ENCODE measurements around the gene TMEM135. TPM values are rescaled to one million over a fixed set of nuclear protein-coding genes. Genes with fewer than 3 reads are reported as not detected.

TMEM135 gene
- total RNA-seq, 2 experiments from 2014 or later = 25.5 to 26.0 TPM

DNA sequence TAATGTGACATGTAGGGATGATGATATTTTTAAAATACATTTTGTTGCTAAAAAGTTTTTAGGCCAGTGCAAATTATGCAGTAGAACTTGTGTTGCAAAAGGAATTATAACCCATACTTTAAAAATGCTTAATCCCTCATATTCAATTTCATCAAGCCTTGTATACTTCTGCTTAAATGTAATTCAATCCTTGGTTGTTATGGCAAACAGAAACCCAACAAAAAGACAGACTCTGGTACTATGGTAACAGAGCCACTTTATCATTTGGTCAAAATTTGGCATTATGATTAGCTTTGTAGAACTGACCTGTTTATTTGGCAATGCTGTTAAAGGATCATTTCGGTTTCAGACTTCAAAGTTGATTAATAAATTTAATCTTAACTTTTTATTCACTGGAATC is 284.8 kb downstream of the TMEM135 start:
- Mint-ChIP-seq H3K4me1 (no peaks in the 10 kb centered on the region), H3K27me3 (no peaks in the 10 kb centered on the region), H3K27ac (no peak overlapping the region), H3K9me3 (ENCODE audit: low read depth) (no peaks in the 10 kb centered on the region), H3K36me3 (ENCODE audit: low read depth) (peaks cover 21% of the 10 kb centered on the region), H3K4me3 (no peak overlapping the region)
- intact Hi-C loops (cut with DNase I, micrococcal nuclease) = no loop called here
- POLR2A ChIA-PET = no interaction called here
- CTCF ChIA-PET = interaction anchor here (0.9 kb wide), 1 partner anchor 195 kb away, joined by 3 read pairs; no protein-coding TSS in a partner anchor
- ATAC-seq = no peak
- DNase-seq = no peak

DNA sequence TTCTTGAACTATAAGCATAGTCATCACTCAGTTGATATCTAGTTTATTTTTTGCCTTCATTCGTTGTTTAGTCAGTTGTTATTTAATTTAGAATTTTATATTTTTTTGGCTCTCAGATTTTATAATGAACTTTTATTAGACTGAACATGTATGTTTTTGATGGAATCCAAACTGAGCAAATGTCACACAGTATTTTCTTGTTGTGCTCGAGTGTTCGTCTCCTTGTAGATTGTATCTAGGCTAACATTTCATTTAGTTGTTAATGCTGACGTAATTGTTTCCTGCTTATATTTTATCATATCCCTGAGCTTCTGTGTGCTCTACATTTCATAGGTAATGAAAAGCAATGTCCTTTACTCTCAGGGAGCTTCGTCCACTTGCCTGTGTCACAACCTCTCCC is 286.2 kb downstream of the TMEM135 start:
- ATAC-seq (no peak), DNase-seq (no peak)
- Mint-ChIP-seq H3K4me3 (no peak overlapping the region), H3K27me3 (no peaks in the 10 kb centered on the region), H3K4me1 (no peaks in the 10 kb centered on the region), H3K36me3 (ENCODE audit: low read depth) (peaks cover 18% of the 10 kb centered on the region), H3K27ac (no peak overlapping the region), H3K9me3 (ENCODE audit: low read depth) (no peaks in the 10 kb centered on the region)
- ChIA-PET CTCF (interaction anchor here (0.6 kb wide), 1 partner anchor 85 kb away, joined by 3 read pairs; no protein-coding TSS in a partner anchor), POLR2A (no interaction called here)
- intact Hi-C loops (cut with DNase I, micrococcal nuclease) = no loop called here

DNA sequence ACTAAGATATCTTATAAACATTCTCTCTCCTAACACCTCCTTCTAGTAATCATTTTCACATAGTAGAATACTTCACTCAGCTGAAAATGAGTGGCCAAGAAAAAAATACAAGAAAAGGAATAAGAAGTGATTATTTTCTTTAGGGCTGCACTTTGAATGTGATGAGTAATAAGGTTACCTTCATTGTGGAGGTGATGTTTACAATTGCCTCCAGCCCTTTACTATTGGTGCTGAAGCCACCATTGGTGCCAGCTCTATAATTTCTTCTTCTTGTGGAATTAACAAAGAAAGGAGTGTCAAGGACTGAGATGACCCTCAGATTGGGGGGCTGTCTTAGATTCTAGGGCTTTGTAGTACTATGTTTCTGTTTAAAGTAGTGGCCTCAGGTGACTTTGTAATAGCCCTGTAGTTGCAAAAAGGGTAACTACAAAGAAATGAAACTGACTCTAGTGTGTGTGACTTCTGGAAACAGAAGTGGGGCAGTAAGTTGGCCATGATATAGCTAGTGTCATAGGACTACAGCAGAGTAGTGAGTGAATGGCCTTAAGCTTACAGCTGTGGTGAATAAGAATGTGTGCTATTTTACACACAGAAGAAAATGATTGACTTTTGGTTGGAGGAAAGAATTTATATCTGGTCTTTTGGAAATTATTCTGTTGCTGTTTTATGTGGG is 287.2 kb downstream of the TMEM135 start:
- Mint-ChIP-seq H3K36me3 (ENCODE audit: low read depth) (peaks cover 16% of the 10 kb centered on the region), H3K4me3 (no peak overlapping the region), H3K27me3 (no peaks in the 10 kb centered on the region), H3K4me1 (no peaks in the 10 kb centered on the region), H3K9me3 (ENCODE audit: low read depth) (no peaks in the 10 kb centered on the region), H3K27ac (no peak overlapping the region)
- ChIA-PET CTCF (no interaction called here), POLR2A (no interaction called here)
- no peak for ATAC-seq
- DNase-seq = no peak
- intact Hi-C loops (cut with DNase I, micrococcal nuclease) = no loop called here

DNA sequence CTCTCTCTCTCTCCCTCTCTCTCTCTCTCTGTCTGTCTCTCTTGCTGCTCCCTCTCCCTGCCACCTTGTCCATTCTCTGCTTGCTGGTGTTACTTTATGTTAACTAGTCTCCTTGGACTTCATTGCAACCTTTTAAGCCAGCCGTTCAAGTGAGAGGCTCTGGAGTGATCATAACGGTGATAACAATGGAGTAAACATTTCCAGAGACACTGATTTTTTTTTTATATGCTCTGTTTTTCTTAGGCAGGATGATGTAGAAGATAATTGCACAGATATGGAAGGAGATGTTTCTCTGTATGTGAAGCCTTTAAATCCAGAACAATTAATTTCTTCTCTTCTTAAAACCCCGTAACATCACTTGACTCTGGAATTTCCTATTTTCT is 287.7 kb downstream of the TMEM135 start:
- peaks cover 16% of the 10 kb centered on the region for H3K36me3 Mint-ChIP-seq (ENCODE audit: low read depth)
- ChIA-PET CTCF (no interaction called here), POLR2A (no interaction called here)
- no peak for DNase-seq
- no peaks in the 10 kb centered on the region for H3K4me1 Mint-ChIP-seq
- no peak overlapping the region for H3K4me3 Mint-ChIP-seq
- no peaks in the 10 kb centered on the region for H3K27me3 Mint-ChIP-seq
- no peak overlapping the region for H3K27ac Mint-ChIP-seq
- ATAC-seq = no peak
- no peaks in the 10 kb centered on the region for H3K9me3 Mint-ChIP-seq (ENCODE audit: low read depth)
- intact Hi-C loops (cut with DNase I, micrococcal nuclease) = no loop called here

DNA sequence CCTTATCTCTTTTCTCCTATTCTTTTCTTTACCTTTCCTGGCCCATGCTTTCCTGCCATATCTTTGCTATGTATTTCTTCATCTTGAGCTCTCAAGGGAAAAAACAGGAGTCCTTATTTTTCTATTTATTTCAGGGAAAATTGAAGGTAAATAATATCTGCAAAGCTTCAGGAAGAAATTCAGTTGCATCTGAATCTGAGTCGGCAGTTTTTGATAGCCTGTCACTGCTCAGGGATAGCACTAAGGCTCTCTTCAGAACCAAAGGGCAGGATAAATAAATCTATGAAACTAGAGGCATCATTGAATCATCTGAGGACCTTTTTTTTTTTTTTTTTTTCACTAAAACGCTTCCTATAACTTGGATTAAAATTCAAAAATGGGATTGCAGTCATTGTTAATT is 288.9 kb downstream of the TMEM135 start:
- Mint-ChIP-seq H3K27ac (no peak overlapping the region), H3K4me1 (no peaks in the 10 kb centered on the region), H3K9me3 (ENCODE audit: low read depth) (no peaks in the 10 kb centered on the region), H3K27me3 (no peaks in the 10 kb centered on the region), H3K4me3 (no peak overlapping the region), H3K36me3 (ENCODE audit: low read depth) (peaks cover 14% of the 10 kb centered on the region)
- no peak for ATAC-seq
- ChIA-PET CTCF (no interaction called here), POLR2A (no interaction called here)
- no peak for DNase-seq
- intact Hi-C loops (cut with DNase I, micrococcal nuclease) = loop anchor here in 1 of 2 experiments (2.0 kb wide), 1 partner anchor 20 kb away; no protein-coding TSS in a partner anchor

DNA sequence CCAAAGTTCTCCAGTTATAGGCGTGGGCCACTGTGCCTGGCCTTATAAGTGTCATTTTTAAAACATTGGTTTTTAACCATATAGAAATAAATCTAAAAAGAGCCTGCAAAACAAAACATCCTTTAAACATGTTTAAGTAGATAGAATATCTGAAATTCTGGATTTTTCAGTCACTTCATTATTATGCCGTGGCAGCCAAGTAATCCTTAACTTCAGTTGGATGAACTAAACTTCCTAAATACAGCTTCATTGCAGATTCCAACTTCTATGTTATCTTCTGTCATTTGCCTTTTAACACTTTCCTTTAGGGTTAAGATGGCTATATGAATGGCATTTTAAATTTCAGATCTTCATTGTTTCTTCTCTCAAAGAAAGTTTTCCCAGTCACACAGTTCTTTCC is 291.4 kb downstream of the TMEM135 start:
- DNase-seq (no peak), ATAC-seq (no peak)
- ChIA-PET POLR2A (no interaction called here), CTCF (interaction anchor here (0.7 kb wide), 1 partner anchor 92 kb away, joined by 3 read pairs; no protein-coding TSS in a partner anchor)
- H3K4me3 Mint-ChIP-seq = no peak overlapping the region
- peaks cover 9% of the 10 kb centered on the region for H3K36me3 Mint-ChIP-seq (ENCODE audit: low read depth)
- H3K4me1 Mint-ChIP-seq = no peaks in the 10 kb centered on the region
- no peak overlapping the region for H3K27ac Mint-ChIP-seq
- no peaks in the 10 kb centered on the region for H3K9me3 Mint-ChIP-seq (ENCODE audit: low read depth)
- intact Hi-C loops (cut with DNase I, micrococcal nuclease) = no loop called here
- H3K27me3 Mint-ChIP-seq = no peaks in the 10 kb centered on the region

DNA sequence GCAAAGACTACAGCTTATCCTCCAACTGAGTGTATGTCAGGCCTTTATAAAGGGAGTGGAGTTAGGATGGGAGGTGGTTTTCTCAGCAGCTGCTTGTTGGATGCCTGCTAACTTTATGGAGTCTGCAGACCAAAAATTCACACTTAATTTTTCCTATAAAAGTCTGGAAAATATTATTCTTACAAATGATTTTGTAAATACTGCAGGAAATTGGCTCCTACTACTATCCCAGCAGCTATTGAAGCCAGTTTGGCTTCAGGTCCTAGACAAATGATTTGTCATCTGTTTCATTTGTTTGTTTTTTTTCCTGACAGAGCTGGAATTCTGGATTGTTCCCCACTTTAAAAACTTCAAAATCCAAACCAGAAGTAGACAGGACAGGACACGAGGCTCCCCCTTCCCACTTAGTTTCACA is 292.5 kb downstream of the TMEM135 start:
- ChIA-PET POLR2A (no interaction called here), CTCF (no interaction called here)
- DNase-seq = no peak
- no peaks in the 10 kb centered on the region for H3K4me1 Mint-ChIP-seq
- no peak overlapping the region for H3K4me3 Mint-ChIP-seq
- peaks cover 8% of the 10 kb centered on the region for H3K36me3 Mint-ChIP-seq (ENCODE audit: low read depth)
- no peaks in the 10 kb centered on the region for H3K9me3 Mint-ChIP-seq (ENCODE audit: low read depth)
- no peak for ATAC-seq
- H3K27me3 Mint-ChIP-seq = no peaks in the 10 kb centered on the region
- intact Hi-C loops (cut with DNase I, micrococcal nuclease) = no loop called here
- no peak overlapping the region for H3K27ac Mint-ChIP-seq

DNA sequence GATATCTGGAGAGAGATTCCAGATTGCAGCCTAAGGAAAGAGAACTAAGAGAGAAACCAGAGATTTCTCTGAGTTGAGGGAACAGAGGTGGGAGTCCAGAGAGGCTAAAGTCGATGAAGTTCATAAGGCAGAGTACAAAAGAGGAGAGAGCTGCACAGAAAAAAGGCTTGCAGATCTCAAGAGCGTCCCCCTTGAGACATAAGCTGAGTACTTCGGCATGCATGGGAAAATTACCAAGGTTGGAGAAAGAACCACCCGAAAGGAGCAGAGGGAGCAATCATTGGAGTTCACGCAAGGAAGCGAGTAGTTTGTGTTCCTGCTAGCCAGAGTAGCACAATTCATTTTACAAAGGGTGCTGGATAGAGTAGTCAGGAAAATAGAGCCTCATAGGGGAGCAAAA is 293.5 kb downstream of the TMEM135 start:
- no peak for DNase-seq
- intact Hi-C loops (cut with DNase I, micrococcal nuclease) = no loop called here
- no peaks in the 10 kb centered on the region for H3K4me1 Mint-ChIP-seq
- ChIA-PET CTCF (no interaction called here), POLR2A (no interaction called here)
- ATAC-seq = no peak
- no peak overlapping the region for H3K27ac Mint-ChIP-seq
- peaks cover 7% of the 10 kb centered on the region for H3K36me3 Mint-ChIP-seq (ENCODE audit: low read depth)
- no peak overlapping the region for H3K4me3 Mint-ChIP-seq
- no peaks in the 10 kb centered on the region for H3K27me3 Mint-ChIP-seq
- peaks cover 2% of the 10 kb centered on the region for H3K9me3 Mint-ChIP-seq (ENCODE audit: low read depth)

DNA sequence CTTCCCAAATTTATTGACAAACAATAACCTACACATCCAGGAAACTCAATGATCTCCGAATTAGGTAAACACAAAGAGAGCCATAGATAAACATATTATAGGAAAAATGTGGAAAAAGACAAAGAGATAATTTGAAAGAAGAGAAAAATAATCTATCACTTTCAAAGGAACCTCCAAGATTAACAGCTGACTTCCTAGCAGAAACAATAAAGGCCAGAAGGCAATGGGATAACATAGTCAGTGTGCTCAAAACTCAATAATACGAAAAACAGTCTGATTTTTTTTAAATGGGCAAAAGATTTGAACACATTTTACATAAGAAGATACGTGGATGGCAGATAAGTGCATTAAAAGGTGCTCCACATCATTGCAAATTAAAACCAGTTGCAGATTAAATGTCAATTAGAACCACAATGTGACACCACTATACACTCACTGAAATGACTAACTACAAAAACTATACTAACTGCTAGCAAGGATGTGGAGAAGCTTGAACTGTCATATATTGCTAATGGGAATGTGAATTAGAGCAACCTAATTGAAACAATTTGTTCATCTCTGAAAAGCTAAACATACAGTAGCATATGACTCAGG is 300.4 kb downstream of the TMEM135 start:
- Mint-ChIP-seq H3K4me3 (no peak overlapping the region), H3K36me3 (ENCODE audit: low read depth) (no peaks in the 10 kb centered on the region), H3K27me3 (no peaks in the 10 kb centered on the region), H3K4me1 (no peaks in the 10 kb centered on the region), H3K27ac (no peak overlapping the region), H3K9me3 (ENCODE audit: low read depth) (peaks cover 10% of the 10 kb centered on the region)
- no peak for ATAC-seq
- no peak for DNase-seq
- ChIA-PET CTCF (interaction anchor here (1.4 kb wide), 1 partner anchor 13 kb away, joined by 4 read pairs; no protein-coding TSS in a partner anchor), POLR2A (no interaction called here)
- intact Hi-C loops (cut with DNase I, micrococcal nuclease) = no loop called here

DNA sequence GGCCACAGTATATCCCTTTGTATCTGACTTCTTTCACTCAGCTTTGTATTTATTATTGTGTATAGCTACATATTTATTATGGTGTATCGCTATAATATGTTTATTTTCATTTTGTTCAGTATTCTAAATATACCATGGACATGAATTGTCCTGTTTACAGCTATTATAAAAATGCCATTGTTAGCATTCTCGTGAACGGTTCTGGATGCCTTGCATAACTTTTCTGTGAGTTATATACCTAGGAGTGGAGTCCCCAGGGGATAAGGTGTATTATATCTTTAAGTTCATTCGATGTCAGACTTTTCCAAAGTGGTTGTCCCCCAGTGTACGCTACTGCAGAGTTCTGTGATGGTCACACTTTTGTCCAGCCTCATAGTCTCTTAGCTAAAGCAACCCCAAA is 301.7 kb downstream of the TMEM135 start:
- ATAC-seq (no peak), DNase-seq (no peak)
- Mint-ChIP-seq H3K4me3 (no peak overlapping the region), H3K9me3 (ENCODE audit: low read depth) (peaks cover 10% of the 10 kb centered on the region), H3K27ac (no peak overlapping the region), H3K36me3 (ENCODE audit: low read depth) (no peaks in the 10 kb centered on the region), H3K4me1 (no peaks in the 10 kb centered on the region), H3K27me3 (no peaks in the 10 kb centered on the region)
- POLR2A ChIA-PET = no interaction called here
- CTCF ChIA-PET = interaction anchor here (0.9 to 1.4 kb wide), 2 partner anchors 12 to 13 kb away, joined by 4 to 5 read pairs; no protein-coding TSS in a partner anchor
- intact Hi-C loops (cut with DNase I, micrococcal nuclease) = no loop called here

DNA sequence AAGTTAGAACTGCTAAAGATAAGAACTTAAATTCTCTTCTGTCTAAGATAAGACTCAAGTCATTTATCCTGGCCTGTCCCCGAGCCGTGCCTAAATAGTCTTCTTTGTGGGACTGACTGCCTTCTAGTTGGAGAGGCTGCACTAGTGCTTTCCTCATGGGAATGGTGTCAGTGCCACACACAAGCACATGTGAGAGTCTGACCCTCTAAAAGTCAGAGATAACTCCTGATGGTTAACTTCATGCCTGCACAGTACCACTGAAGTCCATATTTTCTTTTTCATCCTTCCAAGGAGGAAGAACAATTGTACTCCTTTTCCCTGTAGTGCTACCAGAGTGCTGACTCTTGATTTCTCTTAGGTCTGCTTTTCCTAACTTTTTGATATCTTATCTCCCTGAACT is 309.7 kb downstream of the TMEM135 start:
- H3K27me3 Mint-ChIP-seq = peaks cover 5% of the 10 kb centered on the region
- ChIA-PET CTCF (interaction anchor here (0.6 kb wide), 1 partner anchor 209 kb away, joined by 3 read pairs; no protein-coding TSS in a partner anchor), POLR2A (no interaction called here)
- no peak for DNase-seq
- no peak for ATAC-seq
- no peaks in the 10 kb centered on the region for H3K4me1 Mint-ChIP-seq
- H3K27ac Mint-ChIP-seq = no peak overlapping the region
- no peaks in the 10 kb centered on the region for H3K36me3 Mint-ChIP-seq (ENCODE audit: low read depth)
- no peaks in the 10 kb centered on the region for H3K9me3 Mint-ChIP-seq (ENCODE audit: low read depth)
- H3K4me3 Mint-ChIP-seq = no peak overlapping the region
- intact Hi-C loops (cut with DNase I, micrococcal nuclease) = loop anchor here in 1 of 2 experiments (2.0 kb wide), 1 partner anchor 21 kb away; no protein-coding TSS in a partner anchor

DNA sequence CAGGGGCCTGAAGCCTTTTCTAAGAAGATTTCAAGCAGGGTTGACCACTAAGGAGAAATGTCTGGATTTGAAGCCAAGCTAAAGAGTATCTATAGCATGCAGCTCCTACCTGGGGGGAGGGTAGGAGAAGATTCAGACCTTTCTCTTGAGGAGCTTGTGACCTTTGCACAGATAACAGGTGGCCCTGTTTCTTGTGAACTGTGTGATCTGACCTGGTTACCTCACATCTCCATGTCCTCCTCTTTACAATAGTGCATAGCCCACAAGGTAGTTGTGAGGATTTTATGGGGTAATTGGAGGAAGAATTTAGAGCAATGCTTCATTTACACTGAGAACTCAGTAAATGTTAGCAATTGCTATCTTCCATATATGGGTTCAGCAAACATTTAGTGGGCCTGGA is 310.1 kb downstream of the TMEM135 start:
- intact Hi-C loops (cut with DNase I, micrococcal nuclease) = loop anchor here in 1 of 2 experiments (2.0 kb wide), 1 partner anchor 21 kb away; no protein-coding TSS in a partner anchor
- DNase-seq = no peak
- Mint-ChIP-seq H3K27ac (no peak overlapping the region), H3K4me3 (no peak overlapping the region), H3K4me1 (peaks cover 4% of the 10 kb centered on the region), H3K9me3 (ENCODE audit: low read depth) (no peaks in the 10 kb centered on the region), H3K36me3 (ENCODE audit: low read depth) (no peaks in the 10 kb centered on the region), H3K27me3 (peaks cover 8% of the 10 kb centered on the region)
- ATAC-seq = no peak
- ChIA-PET CTCF (interaction anchor here (0.6 kb wide), 1 partner anchor 209 kb away, joined by 3 read pairs; no protein-coding TSS in a partner anchor), POLR2A (no interaction called here)
